Cardiac fibroblast (primary cell): Measurements from ENCODE around the gene EPHB2.

Experiments used
- DNase-seq, 2 donors: peaks; one replicate each; pipeline versions ENCODE4 v3.0.0 to v3.0.0-alpha.2; 2010; ENCODE audit warnings: low read depth in 2 of 2
- H3K4me3 ChIP-seq, 2 donors: replicated peaks in 1 of 2; 1 replicate in 1 of 2; 2 replicates in 1 of 2; pipeline ENCODE4 v1.5.1; 2011; ENCODE audit warnings: low read depth in 2 of 2, low read length in 2 of 2, mild to moderate bottlenecking in 2 of 2, moderate library complexity in 1 of 2
- CTCF ChIP-seq: IDR thresholded peaks from one replicate; pipeline ENCODE4 v1.5.1; 2011; ENCODE audit warnings: low read depth, mild to moderate bottlenecking, low read length, inconsistent platforms

Gene EPHB2

GRCh38 chr1:22763487-22764200 lies 53.0 kb downstream of the EPHB2 start:
- no peak for DNase-seq

GRCh38 chr1:22767852-22768251 lies 57.2 kb downstream of the EPHB2 start:
- H3K4me3 ChIP-seq: no peak overlapping the region
- no peak for DNase-seq
- TF ChIP-seq CTCF: no peak

More at GRCh38 chr1:22763487-22764200, 53.0 kb downstream of the EPHB2 start:
- no peak for TF ChIP-seq CTCF
- no peak overlapping the region for H3K4me3 ChIP-seq

GRCh38 chr1:22769932-22770331 lies 59.3 kb downstream of the EPHB2 start:
- no peak for DNase-seq
- H3K4me3 ChIP-seq: no peak overlapping the region
- TF ChIP-seq CTCF: no peak

- TF ChIP-seq CTCF: no peak
- DNase-seq: no peak
- H3K4me3 ChIP-seq: no peak overlapping the region
These were observed 61.4 kb downstream of the EPHB2 start for GRCh38 chr1:22772014-22772413.

- no peak for TF ChIP-seq CTCF
- H3K4me3 ChIP-seq: no peak overlapping the region
- peak; percentile 40 to 95 for DNase-seq
These were observed 63.6 kb downstream of the EPHB2 start for GRCh38 chr1:22773981-22774832.

- DNase-seq: no peak
- TF ChIP-seq CTCF: no peak
- no peak overlapping the region for H3K4me3 ChIP-seq
These were observed 64.2 kb downstream of the EPHB2 start for GRCh38 chr1:22774833-22775182.
